DND-41 (cell line): ENCODE measurements around the gene PACRG.

Experiments
- ATAC-seq: fragments of 200-7000 bp; cut with Tn5 transposase; 3 replicates; pipeline ENCODE4 v1.9.1; 2021; ENCODE audit warnings: low read depth; ENCODE audit not compliant: insufficient read depth
- DNase-seq: peaks from one replicate; pipeline ENCODE4 v3.0.0-alpha.2; 2020
- H2AFZ ChIP-seq: 2 replicates; pipeline ENCODE4 v1.6.0; 2012; ENCODE audit warnings: low read depth, low read length
- H3K27ac ChIP-seq: 2 replicates; pipeline ENCODE4 v1.5.1; 2012; ENCODE audit warnings: low read length, inconsistent platforms
- H3K27me3 ChIP-seq: fragments of 200-600 bp; sonication (generic); 2 replicates; pipeline ENCODE4 v1.6.0; 2012; ENCODE audit warnings: low read length, mild to moderate bottlenecking, inconsistent platforms; ENCODE audit not compliant: insufficient read depth, poor library complexity
- H3K36me3 ChIP-seq: 2 replicates; pipeline ENCODE4 v1.5.1; 2012; ENCODE audit warnings: low read length, inconsistent platforms; ENCODE audit not compliant: insufficient read depth
- H3K4me1 ChIP-seq: 2 replicates; pipeline ENCODE4 v1.5.1; 2012; ENCODE audit warnings: mild to moderate bottlenecking, low read length; ENCODE audit not compliant: insufficient read depth
- H3K4me2 ChIP-seq: 2 replicates; pipeline ENCODE4 v1.6.0; 2012; ENCODE audit warnings: mild to moderate bottlenecking, moderate library complexity, low read length, inconsistent platforms; ENCODE audit not compliant: insufficient read depth
- H3K4me3 ChIP-seq, 2 experiments: fragments of 200-600 bp in 1 of 2; shearing (Covaris generic) in 1 of 2; 2 replicates each; pipeline ENCODE4 v1.5.1; 2012 to 2016; ENCODE audit warnings: inconsistent platforms in 2 of 2, low read length in 2 of 2, mild to moderate bottlenecking in 2 of 2, low read depth in 1 of 2, moderate library complexity in 1 of 2
- H3K79me2 ChIP-seq: 2 replicates; pipeline ENCODE4 v1.6.0; 2012; ENCODE audit warnings: low read length, inconsistent platforms; ENCODE audit not compliant: insufficient read depth
- H3K9ac ChIP-seq: 2 replicates; pipeline ENCODE4 v1.6.0; 2012; ENCODE audit warnings: low read depth, mild to moderate bottlenecking, inconsistent platforms, low read length, moderate library complexity
- H3K9me3 ChIP-seq: 2 replicates; pipeline ENCODE4 v1.5.1; 2012; ENCODE audit warnings: low read length, moderate library complexity, mild to moderate bottlenecking, inconsistent platforms; ENCODE audit not compliant: insufficient read depth, severe bottlenecking
- H4K20me1 ChIP-seq: 2 replicates; pipeline ENCODE4 v1.6.0; 2012; ENCODE audit warnings: low read length; ENCODE audit not compliant: insufficient read depth
- EZH2 ChIP-seq: IDR thresholded peaks from 3 replicates; pipeline ENCODE4 v1.6.1; 2012; ENCODE audit warnings: borderline replicate concordance, low read depth, mild to moderate bottlenecking, moderate library complexity, low read length, inconsistent platforms; ENCODE audit not compliant: severe bottlenecking
- TF ChIP-seq, protein P1 (sequence below): IDR thresholded peaks from 2 replicates; pipeline ENCODE4 v1.5.1; 2012; ENCODE audit warnings: borderline replicate concordance, low read length, moderate library complexity, mild to moderate bottlenecking; ENCODE audit not compliant: poor library complexity, severe bottlenecking; ENCODE audit errors: extremely low read depth

The PACRG gene

GRCh38 chr6:162690158-162690557 is 37.6 kb upstream of the PACRG start:
- Histone ChIP-seq H2AFZ (no peak overlapping the region), H3K36me3 (no peaks in the 10 kb centered on the region), H3K4me2 (no peak overlapping the region), H3K27me3 (no peaks in the 10 kb centered on the region), H3K4me3 (no peak overlapping the region), H3K9ac (no peak overlapping the region), H4K20me1 (no peaks in the 10 kb centered on the region), H3K27ac (no peak overlapping the region), H3K9me3 (no peaks in the 10 kb centered on the region), H3K4me1 (no peaks in the 10 kb centered on the region), H3K79me2 (no peaks in the 10 kb centered on the region)
- no peak for ATAC-seq
- TF ChIP-seq EZH2, result no peak
- TF ChIP-seq, protein P1, sequence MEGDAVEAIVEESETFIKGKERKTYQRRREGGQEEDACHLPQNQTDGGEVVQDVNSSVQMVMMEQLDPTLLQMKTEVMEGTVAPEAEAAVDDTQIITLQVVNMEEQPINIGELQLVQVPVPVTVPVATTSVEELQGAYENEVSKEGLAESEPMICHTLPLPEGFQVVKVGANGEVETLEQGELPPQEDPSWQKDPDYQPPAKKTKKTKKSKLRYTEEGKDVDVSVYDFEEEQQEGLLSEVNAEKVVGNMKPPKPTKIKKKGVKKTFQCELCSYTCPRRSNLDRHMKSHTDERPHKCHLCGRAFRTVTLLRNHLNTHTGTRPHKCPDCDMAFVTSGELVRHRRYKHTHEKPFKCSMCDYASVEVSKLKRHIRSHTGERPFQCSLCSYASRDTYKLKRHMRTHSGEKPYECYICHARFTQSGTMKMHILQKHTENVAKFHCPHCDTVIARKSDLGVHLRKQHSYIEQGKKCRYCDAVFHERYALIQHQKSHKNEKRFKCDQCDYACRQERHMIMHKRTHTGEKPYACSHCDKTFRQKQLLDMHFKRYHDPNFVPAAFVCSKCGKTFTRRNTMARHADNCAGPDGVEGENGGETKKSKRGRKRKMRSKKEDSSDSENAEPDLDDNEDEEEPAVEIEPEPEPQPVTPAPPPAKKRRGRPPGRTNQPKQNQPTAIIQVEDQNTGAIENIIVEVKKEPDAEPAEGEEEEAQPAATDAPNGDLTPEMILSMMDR, result no peak
- no peak for DNase-seq

- Histone ChIP-seq H3K27ac (no peak overlapping the region), H3K4me2 (no peak overlapping the region), H3K27me3 (no peaks in the 10 kb centered on the region), H3K36me3 (no peaks in the 10 kb centered on the region), H3K4me1 (no peaks in the 10 kb centered on the region), H3K9me3 (no peaks in the 10 kb centered on the region), H3K4me3 (no peak overlapping the region), H2AFZ (no peak overlapping the region), H4K20me1 (no peaks in the 10 kb centered on the region), H3K79me2 (no peaks in the 10 kb centered on the region), H3K9ac (no peak overlapping the region)
- TF ChIP-seq, protein P1, result no peak
- no peak for TF ChIP-seq EZH2
- DNase-seq (no peak), ATAC-seq (no peak)
Measured at GRCh38 chr6:162697872-162698403, 29.8 kb upstream of the PACRG start.

DNA sequence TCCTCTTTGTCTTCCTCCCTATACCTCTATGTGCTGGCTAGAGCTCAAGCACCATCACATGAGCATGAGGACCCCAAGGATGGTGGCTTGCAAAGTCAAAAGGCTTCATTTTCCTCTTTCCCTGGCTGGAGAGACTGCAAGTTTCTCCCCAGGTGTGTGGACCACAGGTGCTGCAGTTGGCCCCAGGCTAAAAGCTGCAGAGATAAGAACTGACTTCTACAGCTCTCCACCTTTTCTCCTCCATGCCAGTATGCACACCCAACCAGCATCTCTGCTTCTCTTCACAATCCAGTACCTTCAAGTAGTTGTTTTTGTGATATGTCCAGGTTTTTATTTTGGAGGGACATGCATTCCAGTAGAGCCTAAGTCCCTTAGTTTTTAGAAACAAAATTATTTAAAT is 29.3 kb upstream of the PACRG start:
- TF ChIP-seq, protein P1, result no peak
- H3K9ac ChIP-seq, result no peak overlapping the region
- no peak for ATAC-seq
- no peaks in the 10 kb centered on the region for H3K4me1 ChIP-seq
- no peak overlapping the region for H3K27ac ChIP-seq
- no peak overlapping the region for H2AFZ ChIP-seq
- no peaks in the 10 kb centered on the region for H3K36me3 ChIP-seq
- no peak overlapping the region for H3K4me3 ChIP-seq
- no peak overlapping the region for H3K4me2 ChIP-seq
- no peaks in the 10 kb centered on the region for H3K27me3 ChIP-seq
- no peaks in the 10 kb centered on the region for H3K79me2 ChIP-seq
- H3K9me3 ChIP-seq, result no peaks in the 10 kb centered on the region
- H4K20me1 ChIP-seq, result no peaks in the 10 kb centered on the region
- no peak for DNase-seq

GRCh38 chr6:162699961-162700360 is 27.8 kb upstream of the PACRG start:
- H3K36me3 ChIP-seq, result no peaks in the 10 kb centered on the region
- TF ChIP-seq EZH2, result no peak
- H3K4me2 ChIP-seq, result no peak overlapping the region
- H3K27me3 ChIP-seq, result no peaks in the 10 kb centered on the region
- H3K79me2 ChIP-seq, result no peaks in the 10 kb centered on the region
- no peak overlapping the region for H3K4me3 ChIP-seq
- H3K27ac ChIP-seq, result no peak overlapping the region
- H3K9ac ChIP-seq, result no peak overlapping the region
- H3K9me3 ChIP-seq, result no peaks in the 10 kb centered on the region
- no peaks in the 10 kb centered on the region for H3K4me1 ChIP-seq
- ATAC-seq, result no peak
- no peak for DNase-seq
- no peak overlapping the region for H2AFZ ChIP-seq
- no peaks in the 10 kb centered on the region for H4K20me1 ChIP-seq
